ENCODE results near the gene GALM. TPM values are rescaled to one million over a fixed set of nuclear protein-coding genes. Genes with fewer than 3 reads are reported as not detected.

Gene GALM
- total and polyA plus RNA-seq, 2 of the 8 experiments (the other 6 are each of a cell fraction or from before 2014, with no cell fraction given) = 9.9 to 13.1 TPM

DNA sequence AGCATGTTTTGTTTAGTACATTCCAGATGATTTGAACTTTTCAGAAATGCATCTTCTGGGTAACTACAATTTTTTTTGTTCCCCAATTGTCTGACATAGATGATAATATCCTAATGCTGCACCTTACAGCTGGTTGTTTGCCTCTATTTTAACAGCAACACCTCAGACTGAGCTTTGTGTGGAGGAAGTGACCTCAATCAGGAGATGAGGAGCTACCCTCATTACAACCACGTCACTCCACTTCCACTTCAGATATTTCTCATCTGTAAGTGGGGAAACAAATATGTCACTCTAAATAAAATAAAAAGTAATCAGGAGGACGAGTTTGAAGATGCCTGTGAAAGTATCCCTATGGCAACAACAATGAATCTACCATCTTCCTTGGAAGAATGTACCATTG is 97.3 kb downstream of the GALM start:
- POLR2A ChIA-PET (ENCODE audit: partially characterized antibody) = interaction anchor here (9.4 kb wide), 1 partner anchor 16 kb away, joined by 153 read pairs; the partner anchor contains the start of gene SRSF7
- H2BK12ac ChIP-seq (ENCODE audit: low read depth, low read length) = no peak overlapping the region

More for the DNA sequence above, 97.3 kb downstream of the GALM start:
- H4K8ac ChIP-seq (ENCODE audit: extremely low read depth, insufficient read depth, low read length) = no peak overlapping the region
- H3K56ac ChIP-seq (replicated peaks; ENCODE audit: insufficient read length, low read depth, low read length) = no peak overlapping the region
- H4K20me1 ChIP-seq (replicated peaks in 1 of 2; ENCODE audit: control insufficient read depth in 1 of 2, insufficient read depth in 2 of 2, low read length in 2 of 2) = no peaks in the 10 kb centered on the region
- TF ChIP-seq E2F6 (IDR thresholded peaks at IDR 0.05) (no peak), BACH1 (IDR thresholded peaks at IDR 0.05; ENCODE audit: low read length) (no peak), RNF2 (IDR thresholded peaks at IDR 0.05; ENCODE audit: borderline replicate concordance, low read depth, low read length, missing control alignments, poor library complexity, severe bottlenecking) (no peak), POLR2A (IDR thresholded peaks at IDR 0.05; ENCODE audit: control extremely low read depth in 1 of 2, low read depth in 2 of 2, low read length in 2 of 2) (no peak), JUN (IDR thresholded peaks at IDR 0.05; ENCODE audit: low read depth, low read length) (no peak)
- H3K4me2 ChIP-seq (ENCODE audit: insufficient read depth in 1 of 2, low read depth in 2 of 2, low read length in 2 of 2) = no peak overlapping the region
- no peak for DNase-seq (ENCODE audit: low read depth in 1 of 2, low spot score in 2 of 2)
- no peaks in the 10 kb centered on the region for H3K23me2 ChIP-seq (ENCODE audit: low read depth, low read length)
- no peak overlapping the region for H2BK120ac ChIP-seq (replicated peaks; ENCODE audit: low read depth, low read length)
- whole genome bisulfite sequencing, 2 experiments (ENCODE audit: extremely low coverage in 1 of 2, insufficient coverage in 1 of 2, insufficient read length in 1 of 2, insufficient replicate concordance in 2 of 2, low coverage in 1 of 2, low lambda C conversion rate in 2 of 2, missing lambda C conversion rate in 1 of 2) = 88% methylated on average over 2 of the region's 2 CpGs; no CpG with 5 or more reads in 1 of the 2 experiments
- H4K5ac ChIP-seq (ENCODE audit: insufficient read length, low read depth, low read length) = no peak overlapping the region
- H3K4me3 ChIP-seq (ENCODE audit: extremely low read depth in 1 of 4, insufficient read depth in 2 of 4, low read depth in 3 of 4, low read length in 4 of 4) = no peak overlapping the region
- no peak overlapping the region for H3K4ac ChIP-seq (replicated peaks; ENCODE audit: insufficient read length, low read depth, low read length)
- H3K79me2 ChIP-seq (ENCODE audit: control insufficient read depth in 1 of 2, insufficient read depth in 2 of 2, low read length in 2 of 2) = no peaks in the 10 kb centered on the region
- FAIRE-seq = no peak
- H2BK15ac ChIP-seq (ENCODE audit: low read length) = no peak overlapping the region
- no peak overlapping the region for H2BK20ac ChIP-seq (ENCODE audit: low read length)
- H3K27ac ChIP-seq (ENCODE audit: low read depth, low read length) = no peak overlapping the region
- H3K14ac ChIP-seq (ENCODE audit: insufficient read length) = no peak overlapping the region
- no peak overlapping the region for H2BK5ac ChIP-seq (ENCODE audit: low read depth, low read length)
- H3K18ac ChIP-seq (ENCODE audit: extremely low read depth, low read length) = no peak overlapping the region
- H4K91ac ChIP-seq (replicated peaks; ENCODE audit: insufficient read length, low read length) = no peak overlapping the region
- no peak overlapping the region for H2AK5ac ChIP-seq (ENCODE audit: low read depth, low read length)
- H3K27me3 ChIP-seq (replicated peaks in 1 of 4; ENCODE audit: control insufficient read depth in 3 of 4, extremely low read depth in 1 of 4, insufficient read depth in 3 of 4, low read length in 3 of 4) = no peaks in the 10 kb centered on the region
- no peak overlapping the region for H3K9ac ChIP-seq (replicated peaks in 1 of 4; ENCODE audit: extremely low read depth in 1 of 4, low read depth in 3 of 4, low read length in 3 of 4)
- H3K36me3 ChIP-seq (ENCODE audit: control insufficient read depth in 2 of 4, insufficient read depth in 4 of 4, low read length in 3 of 4) = no peaks in the 10 kb centered on the region
- H2AFZ ChIP-seq (ENCODE audit: low read length) = no peak overlapping the region
- no peak overlapping the region for H3K23ac ChIP-seq (ENCODE audit: insufficient read length)
- CTCF ChIA-PET (ENCODE audit: partially characterized antibody) = interaction anchor here (1.3 to 2.0 kb wide), 2 partner anchors 10 to 255 kb away, joined by 3 to 6 read pairs; no protein-coding TSS in a partner anchor
- no peaks in the 10 kb centered on the region for H3K79me1 ChIP-seq (ENCODE audit: low read depth, low read length)
- no peaks in the 10 kb centered on the region for H3K9me3 ChIP-seq (ENCODE audit: insufficient read depth in 2 of 2, low read depth in 1 of 2, low read length in 1 of 2)
- no peaks in the 10 kb centered on the region for H3K4me1 ChIP-seq (replicated peaks in 1 of 4; ENCODE audit: control insufficient read depth in 3 of 4, insufficient read depth in 4 of 4, low read length in 3 of 4)
